Measurements from ENCODE around the gene TNFRSF6B. TPM values are rescaled to one million over a fixed set of nuclear protein-coding genes. Genes with fewer than 3 reads are reported as not detected.

Gene TNFRSF6B
- total RNA-seq, 4 donors from 2014 or later = 6.7 to 15.5 (median 10.5) TPM

GRCh38 chr20:63656451-63656850 lies 40.0 kb upstream of the TNFRSF6B start:
- Histone ChIP-seq H3K9me3 (no peaks in the 10 kb centered on the region), H3K27me3 (no peaks in the 10 kb centered on the region), H3K4me3 (replicated peaks in 1 of 3) (no peak overlapping the region), H3K4me1 (peaks cover 27 to 36% of the 10 kb centered on the region in 2 donors), H3K27ac (no peak overlapping the region), H3K36me3 (peaks cover 0 to 4% of the 10 kb centered on the region in 2 donors)
- TF ChIP-seq POLR2A (IDR thresholded peaks at IDR 0.05) (no peak), CTCF (IDR thresholded peaks at IDR 0.05) (no peak)
- no peak for DNase-seq
- intact Hi-C loops (cut with DNase I) = no loop called here
- WGBS, 2 donors = 80 to 92% methylated on average over 3 of the region's 3 CpGs

GRCh38 chr20:63657260-63657936 lies 39.1 kb upstream of the TNFRSF6B start:
- intact Hi-C loops (cut with DNase I) = no loop called here
- Histone ChIP-seq H3K27me3 (no peaks in the 10 kb centered on the region), H3K9me3 (no peaks in the 10 kb centered on the region), H3K27ac (peak overlapping the region; percentile 49 to 86 (median 76)), H3K4me3 (replicated peaks in 1 of 3) (peak overlapping the region in 1 of 3 donors; percentile 53), H3K36me3 (peaks cover 7 to 9% of the 10 kb centered on the region in 2 donors), H3K4me1 (peaks cover 21 to 26% of the 10 kb centered on the region in 2 donors)
- DNase-seq = no peak
- TF ChIP-seq POLR2A (IDR thresholded peaks at IDR 0.05) (no peak), CTCF (IDR thresholded peaks at IDR 0.05) (no peak)
- WGBS, 2 donors = 40 to 59% methylated on average over 12 to 22 of the region's 31 CpGs

- Histone ChIP-seq H3K9me3 (no peaks in the 10 kb centered on the region), H3K36me3 (peaks cover 14 to 16% of the 10 kb centered on the region in 2 donors), H3K27me3 (no peaks in the 10 kb centered on the region), H3K4me1 (peaks cover 21 to 24% of the 10 kb centered on the region in 2 donors), H3K27ac (peak within 1 kb of the TSS; percentile 49 to 86 (median 76)), H3K4me3 (replicated peaks in 1 of 3) (peak within 1 kb of the TSS; percentile 10 to 80 (median 53))
- 5 to 7% methylated on average over 11 to 26 of the region's 73 CpGs for WGBS, 2 donors
- DNase-seq = peak; percentile 92 to 93
- TF ChIP-seq POLR2A (IDR thresholded peaks at IDR 0.05) (peak in 1 of 2 donors; percentile 45), CTCF (IDR thresholded peaks at IDR 0.05) (peak in 4 of 6 experiments; percentile 7 to 35 (median 30))
- intact Hi-C loops (cut with DNase I) = no loop called here
These were observed 38.3 kb upstream of the TNFRSF6B start, which contains the start of gene RTEL1 for GRCh38 chr20:63657937-63658748. Gene RTEL1 (plus strand): TSS chr20:63658312. CDS start chr20:63659403, 1,091 bp downstream.

- Histone ChIP-seq H3K4me3 (replicated peaks in 1 of 3) (peak overlapping the region; percentile 3 to 80 (median 53)), H3K36me3 (peaks cover 18 to 23% of the 10 kb centered on the region in 2 donors), H3K9me3 (no peaks in the 10 kb centered on the region), H3K27ac (peak overlapping the region in 2 of 3 donors; percentile 76 to 86), H3K27me3 (no peaks in the 10 kb centered on the region), H3K4me1 (peaks cover 19 to 21% of the 10 kb centered on the region in 2 donors)
- TF ChIP-seq POLR2A (IDR thresholded peaks at IDR 0.05) (no peak), CTCF (IDR thresholded peaks at IDR 0.05) (no peak)
- WGBS, 2 donors = 0 to 4% methylated on average over 9 to 17 of the region's 25 CpGs
- intact Hi-C loops (cut with DNase I) = no loop called here
- peak in 1 of 2 donors; percentile 25 for DNase-seq
These were observed 37.7 kb upstream of the TNFRSF6B start for GRCh38 chr20:63658749-63659187.
